Upper lobe of right lung (tissue), 1 donor: Measurements from ENCODE around the gene TAF1D. TPM values are rescaled to one million over a fixed set of nuclear protein-coding genes. Genes with fewer than 3 reads are reported as not detected.
"Not testable (repeated sequence)": the region's sequence is repeated elsewhere in the genome, so short reads cannot be mapped to it uniquely, and the experiment has no call there.

ENCODE experiments used
- ATAC-seq: fragments of 200-7000 bp; cut with Tn5 transposase; one replicate; pipeline ENCODE4 v1.9.1; 2020; ENCODE audit warnings: mild to moderate bottlenecking, moderate library complexity
- DNase-seq: peaks from one replicate; pipeline ENCODE4 v3.0.0-alpha.2; 2020
- H3K27ac ChIP-seq: fragments of 200-600 bp; one replicate; pipeline ENCODE4 v1.8.0; 2022
- H3K27me3 ChIP-seq: fragments of 200-600 bp; one replicate; pipeline ENCODE4 v1.8.0; 2022; ENCODE audit warnings: mild to moderate bottlenecking
- H3K36me3 ChIP-seq: fragments of 200-600 bp; one replicate; pipeline ENCODE4 v1.8.0; 2022
- H3K4me1 ChIP-seq: fragments of 200-600 bp; one replicate; pipeline ENCODE4 v1.8.0; 2022
- H3K4me3 ChIP-seq: fragments of 200-600 bp; one replicate; pipeline ENCODE4 v1.8.0; 2022; ENCODE audit warnings: mild to moderate bottlenecking
- H3K9me3 ChIP-seq: fragments of 200-600 bp; one replicate; pipeline ENCODE4 v1.8.0; 2022
- CTCF ChIP-seq: fragments of 200-600 bp; IDR thresholded peaks from one replicate; pipeline ENCODE4 v1.8.0; 2022; ENCODE audit warnings: antibody characterized with exemption
- intact Hi-C: fragments of 100-400 bp; cut with DNase I; formaldehyde crosslinking; loops from one replicate; pipeline ENCODE4 v1.11.0; 2022
- total RNA-seq: library from RNA; stranded (reverse); fragmentation: NEBNext Ultra II Directional; extraction: Animal tissue kit (Norgen Biotek cat#: 25700); gene quantifications from one replicate; pipeline ENCODE4 v1.2.1, GENCODE V29; 2021
- donor health status: DM: no; HTN: yes; CAD: no; lungs with severe emphysema.

Gene TAF1D
- total RNA-seq, 1 donor from 2014 or later = 93.4 TPM

GRCh38 chr11:93757301-93757700 lies 16.0 kb upstream of the TAF1D start:
- H3K9me3 ChIP-seq = no peaks in the 10 kb centered on the region
- no peak for DNase-seq
- TF ChIP-seq CTCF = no peak
- no peaks in the 10 kb centered on the region for H3K4me1 ChIP-seq
- no peak overlapping the region for H3K27ac ChIP-seq
- peaks cover 87% of the 10 kb centered on the region for H3K36me3 ChIP-seq
- H3K27me3 ChIP-seq = no peaks in the 10 kb centered on the region
- intact Hi-C loops = no loop called here
- no peak overlapping the region for H3K4me3 ChIP-seq
- ATAC-seq = no peak

GRCh38 chr11:93756748-93757147 lies 15.5 kb upstream of the TAF1D start:
- no peak overlapping the region for H3K4me3 ChIP-seq
- no peaks in the 10 kb centered on the region for H3K4me1 ChIP-seq
- no peak for TF ChIP-seq CTCF
- intact Hi-C loops = no loop called here
- H3K9me3 ChIP-seq = no peaks in the 10 kb centered on the region
- no peaks in the 10 kb centered on the region for H3K27me3 ChIP-seq
- DNase-seq (no peak), ATAC-seq (no peak)
- no peak overlapping the region for H3K27ac ChIP-seq
- H3K36me3 ChIP-seq = peaks cover 82% of the 10 kb centered on the region

GRCh38 chr11:93753241-93753640 lies 11.9 kb upstream of the TAF1D start:
- no peak overlapping the region for H3K4me3 ChIP-seq
- H3K27me3 ChIP-seq = no peaks in the 10 kb centered on the region
- H3K4me1 ChIP-seq = no peaks in the 10 kb centered on the region
- intact Hi-C loops = no loop called here
- no peak for DNase-seq
- no peak for ATAC-seq
- H3K36me3 ChIP-seq = peaks cover 52% of the 10 kb centered on the region
- no peak for TF ChIP-seq CTCF
- H3K9me3 ChIP-seq = no peaks in the 10 kb centered on the region
- H3K27ac ChIP-seq = no peak overlapping the region

- Histone ChIP-seq H3K4me1 (no peaks in the 10 kb centered on the region), H3K27me3 (no peaks in the 10 kb centered on the region), H3K36me3 (peaks cover 30% of the 10 kb centered on the region), H3K27ac (no peak overlapping the region), H3K9me3 (no peaks in the 10 kb centered on the region), H3K4me3 (no peak overlapping the region)
- intact Hi-C loops = no loop called here
- no peak for DNase-seq
- TF ChIP-seq CTCF = no peak
- no peak for ATAC-seq
Measured at GRCh38 chr11:93751001-93751400, 9.7 kb upstream of the TAF1D start.

- no peak for ATAC-seq
- TF ChIP-seq CTCF = no peak
- H3K4me3 ChIP-seq = no peak overlapping the region
- H3K36me3 ChIP-seq = peaks cover 6% of the 10 kb centered on the region
- H3K9me3 ChIP-seq = no peaks in the 10 kb centered on the region
- DNase-seq = no peak
- no peaks in the 10 kb centered on the region for H3K27me3 ChIP-seq
- intact Hi-C loops = no loop called here
- no peak overlapping the region for H3K27ac ChIP-seq
- peaks cover 9% of the 10 kb centered on the region for H3K4me1 ChIP-seq
Measured at GRCh38 chr11:93747122-93747521, 5.8 kb upstream of the TAF1D start.

GRCh38 chr11:93746101-93746500 lies 4.8 kb upstream of the TAF1D start:
- intact Hi-C loops = no loop called here
- ATAC-seq = no peak

GRCh38 chr11:93745005-93745755 lies 3.9 kb upstream of the TAF1D start:
- H3K9me3 ChIP-seq, H3K4me3 ChIP-seq, H3K27ac ChIP-seq, ATAC-seq, DNase-seq, intact Hi-C loops, H3K27me3 ChIP-seq, H3K36me3 ChIP-seq: not testable (repeated sequence)
- peaks cover 11% of the 10 kb centered on the region for H3K4me1 ChIP-seq

More at GRCh38 chr11:93746101-93746500, 4.8 kb upstream of the TAF1D start:
- no peak for DNase-seq
- Histone ChIP-seq H3K4me3 (no peak overlapping the region), H3K36me3 (peaks cover 6% of the 10 kb centered on the region), H3K27me3 (no peaks in the 10 kb centered on the region), H3K9me3 (no peaks in the 10 kb centered on the region), H3K27ac (no peak overlapping the region), H3K4me1 (peaks cover 9% of the 10 kb centered on the region)
- TF ChIP-seq CTCF = no peak
